Gastroesophageal sphincter (tissue), 3 donors: ENCODE results near the gene FBXL17.

Experiments used
- EP300 ChIP-seq: sonication (generic); formaldehyde crosslinking; IDR thresholded peaks from one replicate; pipeline ENCODE4 v1.6.1; 2017; ENCODE audit warnings: antibody characterized with exemption, mild to moderate bottlenecking
- POLR2A ChIP-seq, 2 donors: fragments of 450-650 bp; IDR thresholded peaks; one replicate each; pipeline ENCODE4 v1.6.1; 2017; ENCODE audit warnings: antibody characterized with exemption in 2 of 2, mild to moderate bottlenecking in 2 of 2, moderate library complexity in 1 of 2
- POLR2AphosphoS5 ChIP-seq: sonication (generic); formaldehyde crosslinking; IDR thresholded peaks from one replicate; pipeline ENCODE4 v1.6.1; 2017; ENCODE audit warnings: antibody characterized with exemption
- TF ChIP-seq, protein P1 (sequence below), 4 experiments: fragments of 200-600 bp in 2 of 4; fragments of 450-650 bp in 2 of 4; sonication (generic) in 1 of 4; IDR thresholded peaks; one replicate each; pipeline ENCODE4 v1.5.1; 2017 to 2019; ENCODE audit warnings: antibody characterized with exemption in 4 of 4, mild to moderate bottlenecking in 2 of 4, moderate library complexity in 2 of 4

DNA sequence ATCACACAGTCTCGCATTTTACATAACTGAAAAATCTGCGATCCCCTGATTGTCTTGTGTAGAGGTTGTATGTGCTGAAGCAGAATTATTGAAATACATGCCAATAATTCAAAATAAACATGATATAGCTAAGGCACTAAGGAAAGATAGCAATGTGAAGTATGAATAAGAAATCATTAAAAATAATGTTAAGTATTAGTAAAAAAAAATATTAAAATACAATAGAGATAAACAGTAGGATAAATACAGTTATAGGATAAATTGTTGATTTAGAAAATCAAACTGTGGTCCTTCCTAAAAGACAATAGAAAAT lies 121.1 kb downstream of the FBXL17 start:
- TF ChIP-seq POLR2A (IDR thresholded peaks at IDR 0.05) (no peak), POLR2AphosphoS5 (no peak), EP300 (no peak)
- TF ChIP-seq, protein P1, sequence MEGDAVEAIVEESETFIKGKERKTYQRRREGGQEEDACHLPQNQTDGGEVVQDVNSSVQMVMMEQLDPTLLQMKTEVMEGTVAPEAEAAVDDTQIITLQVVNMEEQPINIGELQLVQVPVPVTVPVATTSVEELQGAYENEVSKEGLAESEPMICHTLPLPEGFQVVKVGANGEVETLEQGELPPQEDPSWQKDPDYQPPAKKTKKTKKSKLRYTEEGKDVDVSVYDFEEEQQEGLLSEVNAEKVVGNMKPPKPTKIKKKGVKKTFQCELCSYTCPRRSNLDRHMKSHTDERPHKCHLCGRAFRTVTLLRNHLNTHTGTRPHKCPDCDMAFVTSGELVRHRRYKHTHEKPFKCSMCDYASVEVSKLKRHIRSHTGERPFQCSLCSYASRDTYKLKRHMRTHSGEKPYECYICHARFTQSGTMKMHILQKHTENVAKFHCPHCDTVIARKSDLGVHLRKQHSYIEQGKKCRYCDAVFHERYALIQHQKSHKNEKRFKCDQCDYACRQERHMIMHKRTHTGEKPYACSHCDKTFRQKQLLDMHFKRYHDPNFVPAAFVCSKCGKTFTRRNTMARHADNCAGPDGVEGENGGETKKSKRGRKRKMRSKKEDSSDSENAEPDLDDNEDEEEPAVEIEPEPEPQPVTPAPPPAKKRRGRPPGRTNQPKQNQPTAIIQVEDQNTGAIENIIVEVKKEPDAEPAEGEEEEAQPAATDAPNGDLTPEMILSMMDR (IDR thresholded peaks at IDR 0.05) = no peak
